ENCODE results near the gene WDR18. TPM values are rescaled to one million over a fixed set of nuclear protein-coding genes. Genes with fewer than 3 reads are reported as not detected.
A peak's percentile ranks its signal among the peaks of the same experiment; 100 is the strongest.

WDR18 gene
- total RNA-seq, 1 experiment from 2014 or later: 43.3 TPM

- Mint-ChIP-seq H3K36me3 (ENCODE audit: insufficient read depth, unreplicated experiment) (peaks cover 15% of the 10 kb centered on the region), H3K4me3 (ENCODE audit: low read depth, unreplicated experiment) (peak overlapping the region; percentile 20), H3K27me3 (ENCODE audit: unreplicated experiment) (peaks cover 26% of the 10 kb centered on the region), H3K9me3 (ENCODE audit: low read depth, unreplicated experiment) (no peaks in the 10 kb centered on the region), H3K27ac (ENCODE audit: unreplicated experiment) (no peak overlapping the region), H3K4me1 (ENCODE audit: low read depth, unreplicated experiment) (peaks cover 26% of the 10 kb centered on the region)
- no peak for TF ChIP-seq CTCF (IDR thresholded peaks at IDR 0.05; ENCODE audit: unreplicated experiment)
- no TSS peak for BruUV-seq (replicated peaks)
- DNase-seq: peak; percentile 59
- intact Hi-C loops (cut with micrococcal nuclease; ENCODE audit: unreplicated experiment): no loop called here
- CTCF ChIA-PET: no interaction called here
Observed at GRCh38 chr19:944663-945241, 39.4 kb upstream of the WDR18 start.

GRCh38 chr19:945401-946252, 38.5 kb upstream of the WDR18 start:
- no TSS peak for BruUV-seq (replicated peaks)
- CTCF ChIA-PET: no interaction called here
- no peak for TF ChIP-seq CTCF (IDR thresholded peaks at IDR 0.05; ENCODE audit: unreplicated experiment)
- DNase-seq: no peak
- H3K27ac Mint-ChIP-seq (ENCODE audit: unreplicated experiment): no peak overlapping the region
- intact Hi-C loops (cut with micrococcal nuclease; ENCODE audit: unreplicated experiment): no loop called here
- no peaks in the 10 kb centered on the region for H3K9me3 Mint-ChIP-seq (ENCODE audit: low read depth, unreplicated experiment)
- peaks cover 17% of the 10 kb centered on the region for H3K27me3 Mint-ChIP-seq (ENCODE audit: unreplicated experiment)
- H3K4me3 Mint-ChIP-seq (ENCODE audit: low read depth, unreplicated experiment): no peak overlapping the region
- H3K4me1 Mint-ChIP-seq (ENCODE audit: low read depth, unreplicated experiment): peaks cover 18% of the 10 kb centered on the region
- H3K36me3 Mint-ChIP-seq (ENCODE audit: insufficient read depth, unreplicated experiment): peaks cover 9% of the 10 kb centered on the region

GRCh38 chr19:947090-947706, 36.9 kb upstream of the WDR18 start:
- no peak for TF ChIP-seq CTCF (IDR thresholded peaks at IDR 0.05; ENCODE audit: unreplicated experiment)
- H3K36me3 Mint-ChIP-seq (ENCODE audit: insufficient read depth, unreplicated experiment): peaks cover 9% of the 10 kb centered on the region
- BruUV-seq (replicated peaks): no TSS peak

GRCh38 chr19:947707-948539, 36.2 kb upstream of the WDR18 start:
- CTCF ChIA-PET: no interaction called here
- Mint-ChIP-seq H3K27ac (ENCODE audit: unreplicated experiment) (no peak overlapping the region), H3K36me3 (ENCODE audit: insufficient read depth, unreplicated experiment) (peaks cover 9% of the 10 kb centered on the region), H3K4me1 (ENCODE audit: low read depth, unreplicated experiment) (peaks cover 9% of the 10 kb centered on the region), H3K9me3 (ENCODE audit: low read depth, unreplicated experiment) (no peaks in the 10 kb centered on the region), H3K4me3 (ENCODE audit: low read depth, unreplicated experiment) (no peak overlapping the region), H3K27me3 (ENCODE audit: unreplicated experiment) (peaks cover 17% of the 10 kb centered on the region)
- no peak for DNase-seq
- BruUV-seq (replicated peaks): no TSS peak
- intact Hi-C loops (cut with micrococcal nuclease; ENCODE audit: unreplicated experiment): no loop called here
- no peak for TF ChIP-seq CTCF (IDR thresholded peaks at IDR 0.05; ENCODE audit: unreplicated experiment)

More at GRCh38 chr19:947090-947706, 36.9 kb upstream of the WDR18 start:
- H3K9me3 Mint-ChIP-seq (ENCODE audit: low read depth, unreplicated experiment): no peaks in the 10 kb centered on the region
- peaks cover 17% of the 10 kb centered on the region for H3K27me3 Mint-ChIP-seq (ENCODE audit: unreplicated experiment)
- H3K4me1 Mint-ChIP-seq (ENCODE audit: low read depth, unreplicated experiment): peaks cover 9% of the 10 kb centered on the region
- no peak overlapping the region for H3K27ac Mint-ChIP-seq (ENCODE audit: unreplicated experiment)
- CTCF ChIA-PET: no interaction called here
- intact Hi-C loops (cut with micrococcal nuclease; ENCODE audit: unreplicated experiment): no loop called here
- DNase-seq: no peak
- H3K4me3 Mint-ChIP-seq (ENCODE audit: low read depth, unreplicated experiment): no peak overlapping the region

All from Calu3 (cell line).